ENCODE data around the gene GAS2. TPM values are rescaled to one million over a fixed set of nuclear protein-coding genes. Genes with fewer than 3 reads are reported as not detected.

The GAS2 gene
- total and polyA plus RNA-seq, 9 of the 15 experiments (the other 6 are each of a cell fraction or from before 2014, with no cell fraction given): 0.77 to 1.9 (median 1.1) TPM

- no peak for TF ChIP-seq CHD7 (IDR thresholded peaks at IDR 0.05; ENCODE audit: low read depth, low read length)
- no peak for TF ChIP-seq ZNF224 (CRISPR knock-in tag; IDR thresholded peaks at IDR 0.05)
- TF ChIP-seq ZNF592 (IDR thresholded peaks at IDR 0.05): no peak
- no peak for TF ChIP-seq BCOR (IDR thresholded peaks at IDR 0.05)
- no peak for TF ChIP-seq MYBL2 (IDR thresholded peaks at IDR 0.05; ENCODE audit: low read depth)
- no peak for TF ChIP-seq MYBL2 (CRISPR knock-in tag; IDR thresholded peaks at IDR 0.05; ENCODE audit: borderline replicate concordance)
- no peak for TF ChIP-seq RFX7 (CRISPR knock-in tag; IDR thresholded peaks at IDR 0.05)
- no peak for TF ChIP-seq HNRNPL (IDR thresholded peaks at IDR 0.05; ENCODE audit: low read depth, low read length)
- TF ChIP-seq ZNF644 (tag; IDR thresholded peaks at IDR 0.05; ENCODE audit: low read depth): no peak
- TF ChIP-seq, protein P1, sequence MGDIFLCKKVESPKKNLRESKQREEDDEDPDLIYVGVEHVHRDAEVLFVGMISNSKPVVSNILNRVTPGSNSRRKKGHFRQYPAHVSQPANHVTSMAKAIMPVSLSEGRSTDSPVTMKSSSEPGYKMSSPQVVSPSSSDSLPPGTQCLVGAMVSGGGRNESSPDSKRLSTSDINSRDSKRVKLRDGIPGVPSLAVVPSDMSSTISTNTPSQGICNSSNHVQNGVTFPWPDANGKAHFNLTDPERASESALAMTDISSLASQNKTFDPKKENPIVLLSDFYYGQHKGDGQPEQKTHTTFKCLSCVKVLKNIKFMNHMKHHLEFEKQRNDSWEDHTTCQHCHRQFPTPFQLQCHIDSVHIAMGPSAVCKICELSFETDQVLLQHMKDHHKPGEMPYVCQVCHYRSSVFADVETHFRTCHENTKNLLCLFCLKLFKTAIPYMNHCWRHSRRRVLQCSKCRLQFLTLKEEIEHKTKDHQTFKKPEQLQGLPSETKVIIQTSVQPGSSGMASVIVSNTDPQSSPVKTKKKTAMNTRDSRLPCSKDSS (IDR thresholded peaks at IDR 0.05; ENCODE audit: low read depth, partially characterized antibody): no peak
- no peak for TF ChIP-seq RBBP5 (IDR thresholded peaks at IDR 0.05; ENCODE audit: borderline replicate concordance, insufficient read depth, low read length, poor library complexity, severe bottlenecking)
These were observed 18.7 kb downstream of the GAS2 start (continued) for GRCh38 chr11:22685111-22685510.

Measured in K562 (cell line).